ENCODE measurements around the gene C11orf97. TPM values are rescaled to one million over a fixed set of nuclear protein-coding genes. Genes with fewer than 3 reads are reported as not detected.

C11orf97 gene
- total and polyA plus RNA-seq, 2 of the 8 experiments (the other 6 are each of a cell fraction or from before 2014, with no cell fraction given), result not detected

DNA sequence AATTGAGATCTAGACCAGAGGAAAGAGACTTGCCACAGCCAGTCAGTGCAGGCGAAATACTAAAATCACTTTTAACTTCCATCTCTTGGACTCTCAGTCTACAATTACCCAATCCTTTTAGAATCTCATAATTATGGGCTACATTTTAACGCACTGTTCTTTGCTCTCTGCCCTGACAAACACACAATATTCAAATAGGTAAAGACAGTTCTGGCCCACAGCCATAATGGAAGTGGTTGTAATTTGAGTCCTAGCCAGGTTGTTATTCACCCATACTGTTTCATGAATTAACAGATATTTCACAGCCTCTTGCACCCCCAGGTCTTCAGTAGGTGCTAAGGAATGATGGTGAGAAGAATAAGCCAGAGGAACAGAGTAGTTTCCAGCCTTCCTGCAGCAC, 830 bp downstream of the C11orf97 start:
- H2BK12ac ChIP-seq (ENCODE audit: low read depth, low read length), result no peak overlapping the region
- H2BK20ac ChIP-seq (ENCODE audit: low read length), result no peak overlapping the region
- no peak for TF ChIP-seq SIX5 (IDR thresholded peaks at IDR 0.05; ENCODE audit: low read depth, low read length)
- no peaks in the 10 kb centered on the region; the same call in 1 of the 2 replicates for H3K79me1 ChIP-seq (ENCODE audit: low read depth, low read length)
- H3K9ac ChIP-seq (replicated peaks in 1 of 4; ENCODE audit: extremely low read depth in 1 of 4, low read depth in 3 of 4, low read length in 3 of 4), result no peak overlapping the region
- H3K56ac ChIP-seq (replicated peaks; ENCODE audit: insufficient read length, low read depth, low read length), result no peak overlapping the region
- H2AK5ac ChIP-seq (ENCODE audit: low read depth, low read length), result no peak overlapping the region
- POLR2A ChIA-PET (ENCODE audit: partially characterized antibody), result interaction anchor here (0.9 to 1.7 kb wide), 2 partner anchors 21 to 39 kb away, joined by 3 read pairs; no protein-coding TSS in a partner anchor
- FAIRE-seq, result no peak
- 86% methylated on average over 2 of the region's 2 CpGs; no CpG with 5 or more reads in 1 of the 2 experiments for WGBS, 2 experiments (ENCODE audit: extremely low coverage in 1 of 2, insufficient coverage in 1 of 2, insufficient read length in 1 of 2, insufficient replicate concordance in 2 of 2, low coverage in 1 of 2, low lambda C conversion rate in 2 of 2, missing lambda C conversion rate in 1 of 2)
- no peak overlapping the region for H2AFZ ChIP-seq (ENCODE audit: low read length)
- H3K18ac ChIP-seq (ENCODE audit: extremely low read depth, low read length), result no peak overlapping the region
- H3K4me1 ChIP-seq (replicated peaks in 1 of 4; ENCODE audit: control insufficient read depth in 3 of 4, insufficient read depth in 4 of 4, low read length in 3 of 4), result peaks cover 0 to 4% (median 0%) of the 10 kb centered on the region in 4 experiments; a peak in 2 of 7 replicates
- peaks cover 0 to 14% (median 13%) of the 10 kb centered on the region in 4 experiments; a peak in 5 of 7 replicates for H3K27me3 ChIP-seq (replicated peaks in 1 of 4; ENCODE audit: control insufficient read depth in 3 of 4, extremely low read depth in 1 of 4, insufficient read depth in 3 of 4, low read length in 3 of 4)
- no peak overlapping the region for H3K14ac ChIP-seq (ENCODE audit: insufficient read length)
- H4K8ac ChIP-seq (ENCODE audit: extremely low read depth, insufficient read depth, low read length), result no peak overlapping the region
- peak overlapping the region in 1 of 2 experiments; percentile 92; a peak in 1 of 4 replicates for H3K4me2 ChIP-seq (ENCODE audit: insufficient read depth in 1 of 2, low read depth in 2 of 2, low read length in 2 of 2)
- H3K4ac ChIP-seq (replicated peaks; ENCODE audit: insufficient read length, low read depth, low read length), result no peak overlapping the region
- no peak overlapping the region for H3K27ac ChIP-seq (ENCODE audit: low read depth, low read length)
- H2BK15ac ChIP-seq (ENCODE audit: low read length), result no peak overlapping the region
- no peak overlapping the region for H2BK5ac ChIP-seq (ENCODE audit: low read depth, low read length)
- H4K5ac ChIP-seq (ENCODE audit: insufficient read length, low read depth, low read length), result no peak overlapping the region
- H3K9me3 ChIP-seq (ENCODE audit: insufficient read depth in 2 of 2, low read depth in 1 of 2, low read length in 1 of 2), result no peaks in the 10 kb centered on the region
- peaks cover 9% of the 10 kb centered on the region for H3K23me2 ChIP-seq (ENCODE audit: low read depth, low read length)
- H2BK120ac ChIP-seq (replicated peaks; ENCODE audit: low read depth, low read length), result no peak overlapping the region
- peaks cover 0 to 2% of the 10 kb centered on the region in 2 experiments for H4K20me1 ChIP-seq (replicated peaks in 1 of 2; ENCODE audit: control insufficient read depth in 1 of 2, insufficient read depth in 2 of 2, low read length in 2 of 2)
- CTCF ChIA-PET (ENCODE audit: partially characterized antibody), result interaction anchor here (0.9 to 2.8 kb wide), 6 partner anchors 8 to 618 kb away, joined by 3 to 16 read pairs (median 4); no protein-coding TSS in a partner anchor
- H4K91ac ChIP-seq (replicated peaks; ENCODE audit: insufficient read length, low read length), result no peak overlapping the region
- H3K79me2 ChIP-seq (ENCODE audit: control insufficient read depth in 1 of 2, insufficient read depth in 2 of 2, low read length in 2 of 2), result no peaks in the 10 kb centered on the region
- no peak overlapping the region for H3K23ac ChIP-seq (ENCODE audit: insufficient read length)
- DNase-seq (ENCODE audit: low read depth in 1 of 2, low spot score in 2 of 2), result no peak
- H3K36me3 ChIP-seq (ENCODE audit: control insufficient read depth in 2 of 4, insufficient read depth in 4 of 4, low read length in 3 of 4), result no peaks in the 10 kb centered on the region
- no peak overlapping the region for H3K4me3 ChIP-seq (ENCODE audit: extremely low read depth in 1 of 4, insufficient read depth in 2 of 4, low read depth in 3 of 4, low read length in 4 of 4)

All from H1 (cell line).